Rectal smooth muscle tissue (tissue), 1 donor: ENCODE results near the gene METTL8.
"Not testable (repeated sequence)": the region's sequence is repeated elsewhere in the genome, so short reads cannot be mapped to it uniquely, and the experiment has no call there.

ENCODE experiments used
- H3K27ac ChIP-seq: one replicate; pipeline ENCODE4 v1.7.0; 2013; ENCODE audit warnings: low read depth, low read length, inconsistent platforms
- H3K27me3 ChIP-seq: one replicate; pipeline ENCODE4 v1.7.0; 2013; ENCODE audit warnings: low read length; ENCODE audit not compliant: control insufficient read depth, insufficient read depth
- H3K36me3 ChIP-seq: one replicate; pipeline ENCODE4 v1.7.0; 2013; ENCODE audit warnings: low read length; ENCODE audit not compliant: control insufficient read depth, insufficient read depth
- H3K4me1 ChIP-seq: one replicate; pipeline ENCODE4 v1.7.0; 2013; ENCODE audit warnings: low read length; ENCODE audit not compliant: control insufficient read depth, insufficient read depth
- H3K4me3 ChIP-seq: one replicate; pipeline ENCODE4 v1.7.0; 2013; ENCODE audit warnings: low read length
- H3K9ac ChIP-seq: one replicate; pipeline ENCODE4 v1.7.0; 2013; ENCODE audit warnings: low read length

Gene METTL8

GRCh38 chr2:171419333-171419732, 14.5 kb downstream of the METTL8 start:
- no peak overlapping the region for H3K9ac ChIP-seq
- H3K27ac ChIP-seq: no peak overlapping the region
- H3K27me3 ChIP-seq: no peaks in the 10 kb centered on the region
- H3K36me3 ChIP-seq: no peaks in the 10 kb centered on the region
- H3K4me1 ChIP-seq: no peaks in the 10 kb centered on the region
- no peak overlapping the region for H3K4me3 ChIP-seq

- Histone ChIP-seq H3K9ac (no peak overlapping the region), H3K27ac (peak overlapping the region; percentile 58), H3K4me3 (no peak overlapping the region), H3K36me3 (no peaks in the 10 kb centered on the region), H3K4me1 (peaks cover 8% of the 10 kb centered on the region), H3K27me3 (no peaks in the 10 kb centered on the region)
Measured at GRCh38 chr2:171416009-171416926, 17.5 kb downstream of the METTL8 start.

- H3K9ac ChIP-seq, H3K4me3 ChIP-seq, H3K27me3 ChIP-seq, H3K36me3 ChIP-seq, H3K27ac ChIP-seq: not testable (repeated sequence)
- H3K4me1 ChIP-seq: peaks cover 12% of the 10 kb centered on the region
Measured at GRCh38 chr2:171414645-171415044, 19.1 kb downstream of the METTL8 start.

GRCh38 chr2:171412571-171413175, 21.1 kb downstream of the METTL8 start:
- Histone ChIP-seq H3K27ac (no peak overlapping the region), H3K36me3 (no peaks in the 10 kb centered on the region), H3K27me3 (no peaks in the 10 kb centered on the region), H3K4me1 (peaks cover 12% of the 10 kb centered on the region), H3K4me3 (no peak overlapping the region), H3K9ac (no peak overlapping the region)

GRCh38 chr2:171411791-171412483, 21.9 kb downstream of the METTL8 start:
- Histone ChIP-seq H3K4me3 (no peak overlapping the region), H3K9ac (no peak overlapping the region), H3K36me3 (no peaks in the 10 kb centered on the region), H3K27me3 (no peaks in the 10 kb centered on the region), H3K4me1 (peaks cover 12% of the 10 kb centered on the region), H3K27ac (no peak overlapping the region)

GRCh38 chr2:171411214-171411613, 22.6 kb downstream of the METTL8 start:
- Histone ChIP-seq H3K27me3 (no peaks in the 10 kb centered on the region), H3K27ac (no peak overlapping the region), H3K4me3 (no peak overlapping the region), H3K4me1 (peaks cover 12% of the 10 kb centered on the region), H3K9ac (no peak overlapping the region), H3K36me3 (no peaks in the 10 kb centered on the region)

GRCh38 chr2:171410624-171411023, 23.2 kb downstream of the METTL8 start:
- Histone ChIP-seq H3K36me3 (no peaks in the 10 kb centered on the region), H3K4me1 (peaks cover 12% of the 10 kb centered on the region), H3K27ac (no peak overlapping the region), H3K9ac (no peak overlapping the region), H3K4me3 (no peak overlapping the region), H3K27me3 (no peaks in the 10 kb centered on the region)

- Histone ChIP-seq H3K27me3 (no peaks in the 10 kb centered on the region), H3K36me3 (no peaks in the 10 kb centered on the region), H3K27ac (no peak overlapping the region), H3K9ac (no peak overlapping the region), H3K4me1 (peaks cover 12% of the 10 kb centered on the region), H3K4me3 (no peak overlapping the region)
Measured at GRCh38 chr2:171410101-171410500, 23.7 kb downstream of the METTL8 start.

- peaks cover 12% of the 10 kb centered on the region for H3K4me1 ChIP-seq
Measured at GRCh38 chr2:171409436-171409971, 24.3 kb downstream of the METTL8 start.

GRCh38 chr2:171407676-171408044, 26.1 kb downstream of the METTL8 start:
- no peak overlapping the region for H3K4me3 ChIP-seq
- H3K36me3 ChIP-seq: no peaks in the 10 kb centered on the region
- no peak overlapping the region for H3K9ac ChIP-seq
- peaks cover 7% of the 10 kb centered on the region for H3K4me1 ChIP-seq
- no peaks in the 10 kb centered on the region for H3K27me3 ChIP-seq
- H3K27ac ChIP-seq: no peak overlapping the region

More at GRCh38 chr2:171409436-171409971, 24.3 kb downstream of the METTL8 start:
- H3K4me3 ChIP-seq: no peak overlapping the region
- H3K9ac ChIP-seq: no peak overlapping the region
- H3K36me3 ChIP-seq: no peaks in the 10 kb centered on the region
- H3K27ac ChIP-seq: no peak overlapping the region
- no peaks in the 10 kb centered on the region for H3K27me3 ChIP-seq

- no peaks in the 10 kb centered on the region for H3K27me3 ChIP-seq
Measured at GRCh38 chr2:171407030-171407675, 26.6 kb downstream of the METTL8 start.

GRCh38 chr2:171406044-171406443, 27.7 kb downstream of the METTL8 start:
- Histone ChIP-seq H3K27me3 (no peaks in the 10 kb centered on the region), H3K4me1 (peaks cover 4% of the 10 kb centered on the region), H3K27ac (no peak overlapping the region), H3K4me3 (no peak overlapping the region), H3K36me3 (no peaks in the 10 kb centered on the region), H3K9ac (no peak overlapping the region)

More at GRCh38 chr2:171407030-171407675, 26.6 kb downstream of the METTL8 start:
- Histone ChIP-seq H3K9ac (no peak overlapping the region), H3K4me3 (no peak overlapping the region), H3K36me3 (no peaks in the 10 kb centered on the region), H3K4me1 (peaks cover 7% of the 10 kb centered on the region), H3K27ac (no peak overlapping the region)
